CD8-positive, alpha-beta memory T cell (primary cell): ENCODE results near the gene IGHMBP2. TPM values are rescaled to one million over a fixed set of nuclear protein-coding genes. Genes with fewer than 3 reads are reported as not detected.
"Not testable (repeated sequence)": the region's sequence is repeated elsewhere in the genome, so short reads cannot be mapped to it uniquely, and the experiment has no call there.

Experiments used
- CTCF ChIA-PET: fragments of 350-600 bp; sonication (Branson Sonifier 250); formaldehyde crosslinking; loops from one replicate; lab custom pipeline; 2021; ENCODE audit warnings: antibody characterized with exemption; lab: Charles Lee
- POLR2A ChIA-PET: fragments of 350-600 bp; sonication (Branson Sonifier 250); formaldehyde crosslinking; loops from one replicate; lab custom pipeline; 2021; ENCODE audit warnings: antibody characterized with exemption; lab: Charles Lee
- DNase-seq, 5 donors: peaks; one replicate each; pipeline versions ENCODE4 v3.0.0 to v3.0.0-alpha.2; 2020 to 2022; ENCODE audit warnings: mixed read lengths in 1 of 5
- H3K27ac ChIP-seq: one replicate; pipeline ENCODE4 v1.7.0; 2013; ENCODE audit warnings: low read depth, mild to moderate bottlenecking, low read length, moderate library complexity
- H3K27me3 ChIP-seq: 2 replicates; pipeline ENCODE4 v1.7.0; 2013; ENCODE audit warnings: low read length, mild to moderate bottlenecking; ENCODE audit not compliant: insufficient read depth, poor library complexity, severe bottlenecking
- H3K36me3 ChIP-seq: 2 replicates; pipeline ENCODE4 v1.7.0; 2013; ENCODE audit warnings: mild to moderate bottlenecking, low read length, moderate library complexity; ENCODE audit not compliant: insufficient read depth
- H3K4me1 ChIP-seq: 2 replicates; pipeline ENCODE4 v1.7.0; 2013; ENCODE audit warnings: mild to moderate bottlenecking, low read length, moderate library complexity; ENCODE audit not compliant: insufficient read depth
- H3K4me3 ChIP-seq: 2 replicates; pipeline ENCODE4 v1.7.0; 2013; ENCODE audit warnings: mild to moderate bottlenecking, low read length
- H3K9me3 ChIP-seq: 2 replicates; pipeline ENCODE4 v1.7.0; 2013; ENCODE audit warnings: mild to moderate bottlenecking, low read length
- H3K27ac Mint-ChIP-seq, 8 donors: one replicate each; pipeline ENCODE4 v1.8.0; 2020 to 2021; ENCODE audit warnings: mixed read lengths in 8 of 8, mild to moderate bottlenecking in 6 of 8, inconsistent platforms in 3 of 8, moderate library complexity in 3 of 8
- H3K27me3 Mint-ChIP-seq, 2 donors: one replicate each; pipeline ENCODE4 v1.8.0; 2020 to 2021; ENCODE audit warnings: mixed read lengths in 2 of 2, mild to moderate bottlenecking in 1 of 2, moderate library complexity in 1 of 2
- H3K36me3 Mint-ChIP-seq, 3 donors: one replicate each; pipeline ENCODE4 v1.8.0; 2020 to 2021; ENCODE audit warnings: mixed read lengths in 3 of 3, inconsistent platforms in 1 of 3, mild to moderate bottlenecking in 1 of 3
- H3K4me1 Mint-ChIP-seq, 3 donors: one replicate each; pipeline ENCODE4 v1.8.0; 2020 to 2021; ENCODE audit warnings: mixed read lengths in 3 of 3, inconsistent platforms in 1 of 3, mild to moderate bottlenecking in 1 of 3
- H3K4me3 Mint-ChIP-seq, 7 donors: one replicate each; pipeline ENCODE4 v1.8.0; 2020 to 2021; ENCODE audit warnings: mixed read lengths in 7 of 7, mild to moderate bottlenecking in 6 of 7, moderate library complexity in 4 of 7, inconsistent platforms in 2 of 7
- H3K9me3 Mint-ChIP-seq, 5 donors: one replicate each; pipeline ENCODE4 v1.8.0; 2020 to 2022; ENCODE audit warnings: mixed read lengths in 5 of 5, mild to moderate bottlenecking in 3 of 5, moderate library complexity in 2 of 5, inconsistent platforms in 1 of 5
- polyA plus RNA-seq: library from polyadenylated mRNA; unstranded; fragments of 300-500 nt; fragmentation: Illumina TruSeq; gene quantifications from one replicate; pipeline ENCODE4 v1.2.3, GENCODE V29; 2021
- total RNA-seq, 2 experiments: library from RNA; stranded (reverse); gene quantifications; one replicate each; pipeline ENCODE4 v1.2.3, GENCODE V29; 2021

IGHMBP2 gene
- total and polyA plus RNA-seq, 3 experiments from 2014 or later: 9.9 to 27.8 (median 25.7) TPM

DNA sequence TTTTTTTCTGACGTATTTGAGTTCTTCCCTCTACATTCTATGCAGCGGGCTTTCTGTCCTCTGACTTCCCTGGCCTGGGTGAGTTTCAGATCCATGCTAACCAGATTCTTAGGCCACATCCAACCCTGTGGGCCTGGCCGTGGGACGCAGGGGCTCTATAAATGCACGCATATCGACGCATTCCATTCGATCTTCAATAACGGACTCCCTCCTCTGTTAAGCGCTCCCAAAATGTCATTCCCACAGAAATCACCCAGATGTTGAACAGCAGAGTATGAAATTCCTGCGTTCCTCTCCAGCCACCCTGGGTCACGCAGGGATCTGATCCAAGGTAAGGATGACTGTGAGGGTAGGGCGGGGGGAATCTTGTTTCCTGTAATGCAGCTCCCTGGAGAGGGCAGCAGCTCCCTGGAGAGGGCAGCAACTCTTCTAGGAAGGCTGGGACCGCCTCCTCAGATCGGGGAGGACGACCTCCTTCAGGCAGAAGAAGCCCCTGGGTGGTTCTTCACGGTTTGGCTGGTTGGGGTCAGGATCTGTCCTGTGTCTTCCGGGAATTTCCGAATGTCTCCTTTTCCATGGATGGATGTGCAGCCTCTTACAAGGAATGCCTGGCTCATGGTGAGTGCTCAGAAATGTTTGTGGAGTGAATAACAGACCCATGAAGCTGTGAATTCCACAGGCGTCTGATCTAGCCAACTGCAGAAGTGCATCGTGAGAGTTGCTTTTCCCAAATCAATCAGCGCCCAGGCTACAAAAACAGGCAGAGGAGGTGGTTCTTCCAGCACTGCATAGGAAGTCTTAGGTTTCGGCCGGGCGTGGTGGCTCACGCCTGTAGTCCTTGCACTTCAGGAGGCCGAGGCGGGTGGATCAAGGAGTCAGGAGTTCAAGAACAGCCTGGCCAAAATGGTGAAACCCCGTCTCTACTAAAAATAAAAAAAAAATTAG, 64.9 kb downstream of the IGHMBP2 start:
- no peak overlapping the region for H3K27ac Mint-ChIP-seq
- DNase-seq: peak in 1 of 5 donors; percentile 14
- H3K36me3 Mint-ChIP-seq: no peaks in the 10 kb centered on the region
- no peak overlapping the region for H3K4me3 Mint-ChIP-seq
- Histone ChIP-seq H3K27ac (no peak overlapping the region), H3K9me3 (no peaks in the 10 kb centered on the region), H3K4me3 (no peak overlapping the region), H3K36me3 (no peaks in the 10 kb centered on the region), H3K27me3 (no peaks in the 10 kb centered on the region), H3K4me1 (peaks cover 3% of the 10 kb centered on the region)
- peaks cover 12 to 17% of the 10 kb centered on the region in 2 donors for H3K27me3 Mint-ChIP-seq
- peaks cover 2 to 17% (median 9%) of the 10 kb centered on the region in 3 donors for H3K4me1 Mint-ChIP-seq
- ChIA-PET CTCF (no interaction called here), POLR2A (no interaction called here)
- H3K9me3 Mint-ChIP-seq: peaks cover 0 to 3% (median 0%) of the 10 kb centered on the region in 5 donors

DNA sequence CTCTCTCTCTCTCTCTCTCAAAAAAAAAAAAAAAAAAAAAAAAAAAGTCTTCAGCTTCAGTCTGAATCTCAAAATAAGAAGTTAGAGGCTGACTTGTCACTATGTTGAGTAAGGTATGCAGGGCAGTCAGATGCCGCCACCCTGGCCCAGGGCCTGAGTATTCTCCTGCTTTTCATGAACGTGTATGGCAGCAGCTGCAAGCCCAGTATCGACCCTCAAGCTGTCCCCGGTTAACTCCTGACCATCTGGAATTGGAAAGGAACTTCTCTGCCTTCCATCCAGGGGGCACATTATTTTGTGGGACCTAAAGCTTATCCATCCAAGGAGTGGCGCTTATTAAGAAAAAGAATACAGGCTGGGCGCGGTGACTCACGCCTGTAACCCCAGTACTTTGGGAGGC, 65.7 kb downstream of the IGHMBP2 start:
- DNase-seq: no peak
- no peak overlapping the region for H3K27ac ChIP-seq
- Mint-ChIP-seq H3K27me3 (peaks cover 12 to 17% of the 10 kb centered on the region in 2 donors), H3K4me3 (no peak overlapping the region), H3K27ac (no peak overlapping the region), H3K36me3 (no peaks in the 10 kb centered on the region), H3K4me1 (peaks cover 2 to 13% (median 9%) of the 10 kb centered on the region in 3 donors), H3K9me3 (no peaks in the 10 kb centered on the region)
- H3K27me3 ChIP-seq: no peaks in the 10 kb centered on the region
- no peaks in the 10 kb centered on the region for H3K9me3 ChIP-seq
- H3K4me3 ChIP-seq: no peak overlapping the region
- ChIA-PET CTCF (no interaction called here), POLR2A (no interaction called here)
- H3K4me1 ChIP-seq: peaks cover 3% of the 10 kb centered on the region
- H3K36me3 ChIP-seq: no peaks in the 10 kb centered on the region

DNA sequence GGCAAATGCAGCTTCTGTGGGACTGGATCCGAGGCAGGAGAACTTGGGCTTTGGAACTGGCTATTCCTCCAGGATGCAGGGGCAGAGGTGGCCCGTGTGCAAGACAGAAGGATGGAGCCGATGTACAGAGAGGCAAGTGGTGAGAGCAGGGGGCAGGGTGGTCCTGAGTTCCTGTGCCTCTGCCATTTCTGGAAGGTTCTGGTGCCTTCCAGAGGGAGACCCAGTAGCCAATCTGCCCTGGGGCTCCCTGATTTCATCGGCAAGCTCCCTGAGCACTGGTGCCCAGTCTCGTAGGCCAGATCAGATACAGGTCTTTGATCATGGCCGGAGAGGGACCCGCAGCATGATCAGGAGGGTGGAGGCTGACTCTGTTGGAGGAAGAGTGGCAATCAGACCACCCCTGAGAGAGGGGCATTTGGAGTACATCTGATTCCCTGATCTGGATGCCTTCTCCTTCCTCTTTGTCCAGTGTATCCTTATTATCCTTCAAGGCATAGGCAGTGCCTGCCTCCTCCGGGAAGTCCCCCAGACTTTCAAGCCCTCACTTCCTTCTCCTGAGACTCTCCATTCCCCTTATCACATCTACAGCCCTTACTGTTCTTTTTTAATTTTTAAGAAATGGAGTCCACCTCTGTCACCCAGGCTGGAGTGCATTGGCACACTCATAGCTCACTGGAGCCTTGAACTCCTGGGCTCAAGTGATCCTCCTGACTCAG, 67.4 kb downstream of the IGHMBP2 start:
- Histone ChIP-seq H3K27ac (no peak overlapping the region), H3K4me1 (peaks cover 3% of the 10 kb centered on the region), H3K4me3 (no peak overlapping the region), H3K27me3 (no peaks in the 10 kb centered on the region), H3K9me3 (no peaks in the 10 kb centered on the region), H3K36me3 (no peaks in the 10 kb centered on the region)
- Mint-ChIP-seq H3K36me3 (no peaks in the 10 kb centered on the region), H3K4me1 (peaks cover 0 to 4% (median 4%) of the 10 kb centered on the region in 3 donors), H3K4me3 (no peak overlapping the region), H3K27ac (no peak overlapping the region), H3K27me3 (peaks cover 12 to 17% of the 10 kb centered on the region in 2 donors), H3K9me3 (no peaks in the 10 kb centered on the region)
- DNase-seq: peak in 1 of 5 donors; percentile 8
- ChIA-PET POLR2A (no interaction called here), CTCF (no interaction called here)

DNA sequence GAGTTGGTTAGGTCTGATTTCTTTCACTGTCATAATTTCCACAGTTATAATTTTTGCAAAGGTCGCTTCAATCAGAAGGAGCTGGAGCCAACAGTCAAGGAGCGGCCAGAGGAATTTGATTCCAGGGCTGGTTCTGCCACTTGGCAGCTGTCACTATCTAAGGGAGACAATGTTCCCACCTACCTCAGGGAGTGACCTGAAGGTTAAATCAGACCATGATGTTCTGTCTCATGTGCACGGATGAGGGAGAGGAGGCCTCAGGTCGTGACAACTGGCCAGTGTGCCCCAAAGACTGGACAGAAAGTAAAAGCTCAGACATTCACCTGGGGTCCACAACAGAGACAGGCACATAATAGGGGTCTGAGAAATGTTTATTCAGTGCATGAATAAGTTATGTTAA, 69.5 kb downstream of the IGHMBP2 start:
- H3K36me3 ChIP-seq: no peaks in the 10 kb centered on the region
- no peaks in the 10 kb centered on the region for H3K36me3 Mint-ChIP-seq
- H3K4me1 Mint-ChIP-seq: no peaks in the 10 kb centered on the region
- no peak overlapping the region for H3K27ac Mint-ChIP-seq
- no peaks in the 10 kb centered on the region for H3K4me1 ChIP-seq
- no peaks in the 10 kb centered on the region for H3K27me3 ChIP-seq
- H3K27ac ChIP-seq: no peak overlapping the region
- H3K4me3 Mint-ChIP-seq: no peak overlapping the region
- ChIA-PET CTCF (interaction anchor here (1.1 kb wide), 1 partner anchor 38 kb away, joined by 3 read pairs; no protein-coding TSS in a partner anchor), POLR2A (no interaction called here)
- no peaks in the 10 kb centered on the region for H3K9me3 ChIP-seq
- no peak overlapping the region for H3K4me3 ChIP-seq
- DNase-seq: peak in 1 of 5 donors; percentile 19
- peaks cover 10 to 15% of the 10 kb centered on the region in 2 donors for H3K27me3 Mint-ChIP-seq
- H3K9me3 Mint-ChIP-seq: no peaks in the 10 kb centered on the region

DNA sequence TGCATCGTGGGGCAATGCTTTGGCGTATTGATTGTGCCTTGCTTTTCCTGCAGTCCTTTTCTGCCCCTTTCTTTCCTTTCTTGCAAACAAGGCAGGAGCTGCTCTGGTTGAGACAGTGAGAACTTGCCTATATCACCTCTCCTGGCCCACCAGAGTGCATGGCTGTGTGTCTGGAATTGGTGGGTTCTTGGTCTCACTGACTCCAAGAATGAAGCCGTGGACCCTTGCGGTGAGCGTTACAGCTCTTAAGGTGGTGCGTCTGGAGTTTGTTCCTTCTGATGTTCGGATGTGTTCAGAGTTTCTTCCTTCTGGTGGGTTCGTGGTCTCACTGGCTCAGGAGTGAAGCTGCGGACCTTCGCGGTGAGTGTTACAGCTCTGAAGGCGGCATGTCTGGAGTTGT, 70.0 kb downstream of the IGHMBP2 start:
- CTCF ChIA-PET: interaction anchor here (1.1 kb wide), 1 partner anchor 37 kb away, joined by 3 read pairs; no protein-coding TSS in a partner anchor
- H3K9me3 ChIP-seq, H3K27ac ChIP-seq, H3K4me1 ChIP-seq, H3K9me3 Mint-ChIP-seq, H3K36me3 Mint-ChIP-seq, H3K36me3 ChIP-seq, H3K4me1 Mint-ChIP-seq, H3K4me3 ChIP-seq, H3K27ac Mint-ChIP-seq, POLR2A ChIA-PET, H3K4me3 Mint-ChIP-seq, H3K27me3 ChIP-seq: not testable (repeated sequence)
- peaks cover 10 to 11% of the 10 kb centered on the region in 2 donors for H3K27me3 Mint-ChIP-seq
- peak in 1 of 5 donors; percentile 4 for DNase-seq

DNA sequence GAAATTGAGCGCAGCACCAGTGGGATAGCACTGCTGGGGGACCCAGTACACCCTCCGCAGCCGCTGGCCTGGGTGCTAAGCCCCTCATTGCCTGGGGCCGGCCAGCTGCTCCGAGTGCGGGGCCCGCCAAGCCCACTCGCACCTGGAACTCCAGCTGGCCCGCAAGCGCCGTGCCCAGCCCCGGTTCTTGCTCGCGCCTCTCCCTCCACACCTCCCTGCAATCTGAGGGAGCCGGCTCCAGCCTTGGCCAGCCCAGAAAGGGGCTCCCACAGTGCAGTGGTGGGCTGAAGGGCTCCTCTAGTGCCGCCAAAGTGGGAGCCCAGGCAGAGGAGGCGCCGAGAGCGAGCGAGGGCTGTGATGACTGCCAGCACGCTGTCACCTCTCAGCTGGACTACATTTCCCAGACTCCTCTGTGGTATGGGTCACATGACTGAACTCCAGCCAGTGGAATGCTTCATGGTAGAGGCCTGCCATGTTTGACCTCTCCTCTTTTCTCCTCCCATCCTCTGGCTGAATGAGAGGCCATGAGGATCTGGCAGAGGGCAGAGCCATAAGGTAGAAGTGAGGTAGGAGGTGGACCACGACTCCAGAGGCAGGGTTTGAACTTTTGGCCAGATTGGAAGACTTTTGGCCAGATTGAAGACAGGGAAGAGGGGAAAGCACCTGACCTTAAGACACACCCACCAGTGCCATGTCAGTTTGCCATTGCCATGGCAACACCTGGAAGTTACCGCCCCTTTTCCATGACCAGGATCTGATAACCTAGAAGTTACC, 70.9 kb downstream of the IGHMBP2 start:
- no peaks in the 10 kb centered on the region for H3K36me3 ChIP-seq
- CTCF ChIA-PET: interaction anchor here (1.1 kb wide), 1 partner anchor 36 kb away, joined by 3 read pairs; no protein-coding TSS in a partner anchor

DNA sequence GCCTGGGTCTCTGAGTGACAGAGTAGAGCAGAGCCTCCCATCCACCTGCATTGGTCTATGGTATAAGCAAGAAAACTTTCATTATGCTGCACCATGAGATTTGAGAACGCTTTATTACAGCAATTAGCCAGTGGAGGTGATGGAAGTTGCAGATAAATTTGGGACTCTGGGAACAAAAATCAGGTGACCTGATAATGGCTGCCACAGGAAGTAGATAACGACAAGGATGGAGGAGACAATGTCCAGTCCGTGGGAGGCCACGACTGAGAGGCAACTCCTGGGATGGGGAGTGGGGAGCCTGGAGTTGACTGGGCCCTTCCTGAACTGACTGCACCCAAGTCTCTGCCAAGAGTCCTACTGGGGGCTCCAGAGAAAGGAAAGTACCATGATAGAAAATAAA, 72.4 kb downstream of the IGHMBP2 start:
- Histone ChIP-seq H3K9me3 (no peaks in the 10 kb centered on the region), H3K27me3 (no peaks in the 10 kb centered on the region), H3K4me1 (no peaks in the 10 kb centered on the region), H3K4me3 (no peak overlapping the region), H3K27ac (no peak overlapping the region), H3K36me3 (no peaks in the 10 kb centered on the region)
- no peaks in the 10 kb centered on the region for H3K4me1 Mint-ChIP-seq
- POLR2A ChIA-PET: no interaction called here
- no peak overlapping the region for H3K4me3 Mint-ChIP-seq
- peak in 1 of 5 donors; percentile 14 for DNase-seq
- H3K27me3 Mint-ChIP-seq: peaks cover 7 to 20% of the 10 kb centered on the region in 2 donors
- no peaks in the 10 kb centered on the region for H3K9me3 Mint-ChIP-seq
- H3K36me3 Mint-ChIP-seq: peaks cover 0 to 3% (median 0%) of the 10 kb centered on the region in 3 donors
- CTCF ChIA-PET: no interaction called here
- H3K27ac Mint-ChIP-seq: no peak overlapping the region

More for the DNA sequence above, 70.9 kb downstream of the IGHMBP2 start:
- H3K27ac Mint-ChIP-seq: peak overlapping the region in 1 of 8 donors; percentile 60
- POLR2A ChIA-PET: no interaction called here
- no peak overlapping the region for H3K27ac ChIP-seq
- H3K4me3 ChIP-seq: no peak overlapping the region
- H3K4me1 Mint-ChIP-seq: no peaks in the 10 kb centered on the region
- no peaks in the 10 kb centered on the region for H3K27me3 ChIP-seq
- no peaks in the 10 kb centered on the region for H3K4me1 ChIP-seq
- peak in 1 of 5 donors; percentile 26 for DNase-seq
- H3K9me3 ChIP-seq: no peaks in the 10 kb centered on the region
- no peaks in the 10 kb centered on the region for H3K9me3 Mint-ChIP-seq
- H3K36me3 Mint-ChIP-seq: no peaks in the 10 kb centered on the region
- no peak overlapping the region for H3K4me3 Mint-ChIP-seq
- H3K27me3 Mint-ChIP-seq: peaks cover 7 to 16% of the 10 kb centered on the region in 2 donors
